Brain pericyte (primary cell): Measurements from ENCODE around the gene GJD2.

Source experiments
- DNase-seq: peaks from one replicate; pipeline ENCODE4 v3.0.0-alpha.2; 2012; ENCODE audit warnings: low read depth, low spot score

GJD2 gene

DNA sequence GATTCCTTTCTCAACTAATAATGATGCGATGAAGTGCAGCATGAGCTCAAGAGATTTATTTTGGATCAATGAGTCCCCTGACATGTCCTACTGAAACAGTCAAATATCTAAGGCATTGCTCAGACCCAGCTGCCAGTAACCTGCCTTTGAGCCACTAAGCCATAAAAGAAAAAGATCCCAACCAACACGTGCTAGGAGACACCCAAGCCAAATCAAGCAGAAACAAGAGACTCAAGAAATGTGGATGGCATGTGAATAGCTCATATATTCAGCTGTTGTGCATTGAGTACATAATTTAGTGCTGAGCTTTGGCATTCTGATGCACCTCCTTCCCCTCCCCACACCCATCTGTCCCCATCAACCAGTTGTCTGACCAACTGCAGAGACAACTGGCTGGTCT is 29.2 kb downstream of the GJD2 start:
- no peak for DNase-seq

- no peak for DNase-seq
Measured at GRCh38 chr15:34724481-34724880, 30.3 kb downstream of the GJD2 start.

DNA sequence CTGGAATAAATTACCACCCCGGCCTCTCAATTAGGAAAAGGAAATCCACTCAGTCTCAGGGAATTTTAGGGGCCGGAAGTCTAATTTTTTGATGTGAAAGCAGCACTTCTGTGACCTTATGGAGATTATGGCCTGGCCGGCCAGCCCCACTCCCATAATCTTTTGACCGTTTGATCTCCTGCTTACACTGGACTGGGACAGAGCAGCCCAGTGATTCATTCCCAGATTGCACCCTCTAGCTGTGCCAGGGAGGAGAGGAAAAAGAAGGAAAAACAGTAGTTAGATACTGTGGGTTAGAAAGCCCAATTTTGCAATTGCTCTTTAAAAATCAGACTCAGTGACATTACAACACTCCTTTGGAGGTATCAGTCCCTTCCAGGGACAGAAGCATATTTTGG is 32.4 kb downstream of the GJD2 start:
- no peak for DNase-seq

DNA sequence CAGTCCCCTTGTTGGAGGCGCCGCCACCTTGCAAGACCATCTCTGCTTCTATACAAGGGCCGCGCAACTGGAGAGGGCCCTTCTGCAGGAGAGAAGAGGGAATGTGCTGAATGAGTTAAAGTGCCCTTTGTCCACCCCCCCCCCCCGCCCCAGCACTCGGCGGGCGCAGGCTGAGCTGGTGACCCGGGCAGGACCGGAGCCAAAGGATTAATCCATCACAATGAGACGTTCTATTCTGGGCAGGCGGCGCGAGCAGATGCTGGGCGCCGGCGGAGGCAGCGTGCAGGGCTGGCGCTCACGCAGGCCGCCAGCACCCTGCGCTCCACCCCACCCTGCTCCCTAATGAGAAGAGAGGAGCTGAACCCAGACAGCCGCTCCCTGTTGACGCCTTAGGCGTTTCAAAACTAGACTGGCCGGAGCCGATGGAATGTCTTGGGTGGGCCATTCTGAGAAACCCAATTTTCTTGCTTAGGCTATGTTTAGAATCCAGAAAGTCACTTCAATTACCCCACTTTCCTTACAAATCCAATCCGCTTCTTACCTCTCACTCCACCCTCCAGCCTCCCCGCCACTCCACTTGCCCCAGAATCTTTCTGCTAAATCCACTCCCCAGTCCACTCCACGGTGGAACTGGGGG is 32.9 kb downstream of the GJD2 start:
- no peak for DNase-seq

GRCh38 chr15:34721157-34721801 is 33.5 kb downstream of the GJD2 start:
- DNase-seq: no peak

DNA sequence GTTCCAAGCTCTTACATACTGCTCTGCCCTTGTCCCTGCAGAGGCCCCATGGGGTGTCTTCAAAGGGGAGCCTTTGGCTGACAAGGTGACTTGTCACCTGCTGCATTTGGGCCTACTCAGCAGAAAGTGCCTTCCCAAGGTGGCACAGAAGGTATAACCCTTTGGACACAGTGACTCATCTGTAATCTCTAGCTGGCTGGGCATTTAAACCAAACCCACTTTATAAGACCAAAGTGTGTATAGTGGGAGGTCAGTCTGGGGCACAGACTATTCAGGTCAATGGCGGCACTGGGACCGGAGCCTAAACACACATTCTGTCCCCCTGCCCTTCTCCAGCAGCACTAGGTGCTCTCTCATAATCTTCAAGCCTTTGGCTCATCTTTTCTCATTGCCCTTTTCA is 35.1 kb downstream of the GJD2 start:
- no peak for DNase-seq

GRCh38 chr15:34718681-34719665 is 35.8 kb downstream of the GJD2 start:
- no peak for DNase-seq

DNA sequence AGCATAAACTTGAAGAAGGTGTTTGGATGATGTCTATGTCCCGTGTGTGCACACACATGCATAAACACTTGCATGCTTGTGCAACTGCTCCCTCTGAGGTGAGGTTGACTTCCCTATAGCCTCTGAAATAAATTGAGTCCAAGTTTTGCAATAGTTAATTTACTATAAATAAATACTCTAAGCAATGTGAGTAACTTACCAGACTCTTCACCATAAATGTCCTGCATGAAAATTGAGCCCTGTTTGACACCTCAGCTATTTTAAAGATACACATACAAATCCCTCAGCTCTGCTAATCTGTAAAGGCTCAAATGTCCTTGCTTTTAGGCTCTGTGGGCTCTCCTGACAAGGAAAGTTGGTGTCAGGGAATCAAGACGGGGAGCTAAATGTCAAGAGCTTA is 37.1 kb downstream of the GJD2 start:
- DNase-seq: no peak

DNA sequence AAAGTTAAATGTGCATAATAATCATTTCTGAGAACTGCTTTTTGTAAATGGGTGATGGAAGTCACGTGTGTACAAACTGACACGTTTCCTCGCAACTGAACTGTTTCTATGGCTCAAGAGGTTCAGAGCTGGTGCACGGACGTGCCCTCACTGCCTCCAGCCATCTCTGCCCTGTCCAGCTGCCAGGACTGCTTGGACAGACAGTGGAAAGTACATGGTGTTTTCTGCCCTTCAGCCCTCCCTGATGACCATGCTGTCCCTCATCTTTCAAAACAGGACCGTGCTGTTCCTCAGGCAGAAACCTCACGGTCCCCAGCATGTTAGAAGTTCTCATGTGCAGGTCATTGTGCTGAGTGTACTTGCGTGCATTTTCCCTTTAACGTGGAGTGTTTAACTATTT is 38.7 kb downstream of the GJD2 start:
- DNase-seq: no peak

DNA sequence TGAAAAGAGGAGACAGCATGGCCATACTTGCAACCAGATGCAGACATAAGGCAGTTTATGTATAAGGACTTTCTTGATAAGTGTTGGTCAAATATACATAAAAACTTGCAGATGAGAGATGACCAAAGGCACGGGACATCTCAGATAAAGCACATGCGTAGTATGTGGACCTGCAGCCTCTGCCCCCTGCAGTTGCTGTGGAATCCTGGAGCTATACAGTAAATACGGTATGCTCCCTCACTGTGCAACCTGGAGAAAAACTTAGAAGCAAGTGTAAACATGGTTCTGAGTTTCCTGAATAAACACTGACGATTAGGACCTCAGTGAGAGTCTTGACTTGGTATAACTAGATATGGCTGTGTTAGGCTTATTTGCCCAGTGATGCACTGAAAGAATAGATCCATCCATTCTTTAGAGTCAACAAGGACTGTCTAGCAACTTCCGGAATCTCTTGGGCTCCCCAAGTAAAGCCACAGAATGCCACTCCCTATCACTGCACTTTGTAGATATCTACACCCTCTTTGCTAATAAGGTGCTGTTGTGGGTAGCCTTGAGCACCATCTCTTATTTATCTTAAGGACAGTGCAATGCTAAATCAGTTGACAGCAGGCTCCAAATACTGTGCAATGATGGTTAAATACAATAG is 40.2 kb downstream of the GJD2 start:
- DNase-seq: no peak

GRCh38 chr15:34713635-34714034 is 41.2 kb downstream of the GJD2 start:
- no peak for DNase-seq

DNA sequence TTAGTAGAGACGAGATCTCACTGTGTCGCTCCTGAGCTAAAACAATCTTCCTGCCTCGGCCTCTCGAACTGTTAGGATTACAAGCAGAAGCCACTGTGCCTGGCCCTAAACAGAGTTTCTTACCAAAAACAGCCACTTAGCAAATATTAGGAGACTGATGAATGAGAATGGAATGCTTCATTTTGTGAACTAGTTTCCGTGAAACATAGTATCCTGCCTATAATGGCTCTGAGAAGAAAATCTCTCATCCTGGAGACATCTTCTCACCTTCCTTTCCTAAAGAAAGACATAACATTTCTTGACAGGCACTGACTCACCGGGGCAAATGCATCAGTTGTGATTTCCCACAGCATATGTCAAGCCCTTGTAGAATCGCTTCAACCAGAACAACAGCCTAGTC is 44.9 kb downstream of the GJD2 start:
- DNase-seq: no peak

- DNase-seq: no peak
Measured at GRCh38 chr15:34708422-34708821, 46.4 kb downstream of the GJD2 start.

DNA sequence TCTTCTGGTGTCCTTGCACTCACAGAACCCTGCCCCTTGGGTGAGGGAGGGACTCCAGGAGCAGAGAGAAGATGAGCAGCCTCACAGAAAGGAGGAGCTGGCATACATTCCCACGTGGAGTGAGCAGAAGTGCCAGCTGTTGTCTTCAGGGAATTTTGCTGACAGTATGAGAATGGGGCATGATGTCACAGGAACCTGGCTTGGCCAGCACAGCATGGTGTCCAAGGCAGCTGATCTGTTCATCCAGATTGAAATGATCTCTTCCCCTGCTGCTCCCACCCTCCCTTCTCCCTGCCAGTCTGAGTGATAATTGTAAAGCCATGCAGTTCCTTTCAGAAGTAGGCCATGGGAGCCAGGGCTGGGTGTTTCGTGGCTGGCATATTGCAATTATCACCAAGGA is 53.3 kb downstream of the GJD2 start:
- peak; percentile 32 for DNase-seq
